Tibial nerve (tissue), 4 donors: ENCODE data around the gene LUC7L2. TPM values are rescaled to one million over a fixed set of nuclear protein-coding genes. Genes with fewer than 3 reads are reported as not detected.
"Not testable (repeated sequence)": the region's sequence is repeated elsewhere in the genome, so short reads cannot be mapped to it uniquely, and the experiment has no call there.

ENCODE experiments used
- DNase-seq, 2 donors: peaks; one replicate each; pipeline ENCODE4 v3.0.0-alpha.2; 2019; ENCODE audit warnings: low spot score in 2 of 2
- H3K27ac ChIP-seq, 4 donors: fragments of 200-600 bp; sonication (generic) in 3 of 4; one replicate each; pipeline ENCODE4 v1.5.1; 2017 to 2019; ENCODE audit warnings: mild to moderate bottlenecking in 1 of 4
- H3K27me3 ChIP-seq, 2 donors: fragments of 200-600 bp; sonication (generic) in 1 of 2; one replicate each; pipeline versions ENCODE4 v1.5.1 to v1.6.0; 2017 to 2019
- H3K36me3 ChIP-seq, 3 donors: fragments of 200-600 bp; sonication (generic); one replicate each; pipeline ENCODE4 v1.5.1; 2018 to 2019
- H3K4me1 ChIP-seq, 4 donors: fragments of 200-600 bp; sonication (generic) in 3 of 4; one replicate each; pipeline ENCODE4 v1.5.1; 2017 to 2019
- H3K4me3 ChIP-seq, 4 donors: fragments of 200-600 bp; sonication (generic) in 3 of 4; one replicate each; pipeline ENCODE4 v1.5.1; 2017 to 2019; ENCODE audit warnings: mild to moderate bottlenecking in 1 of 4, moderate library complexity in 1 of 4
- H3K9me3 ChIP-seq, 4 donors: fragments of 200-600 bp; sonication (generic) in 3 of 4; one replicate each; pipeline ENCODE4 v1.5.1; 2017 to 2019
- EP300 ChIP-seq, 2 donors: sonication (generic); formaldehyde crosslinking; IDR thresholded peaks; one replicate each; pipeline ENCODE4 v1.6.1; 2017; ENCODE audit warnings: antibody characterized with exemption in 2 of 2, mild to moderate bottlenecking in 1 of 2
- POLR2A ChIP-seq, 2 donors: fragments of 450-650 bp; IDR thresholded peaks; one replicate each; pipeline ENCODE4 v1.6.1; 2017; ENCODE audit warnings: antibody characterized with exemption in 2 of 2, mild to moderate bottlenecking in 2 of 2, moderate library complexity in 2 of 2
- WGBS, 2 donors: methylation state at CpG; one replicate each; pipeline ENCODE4 v1.1.5; 2018; 5-methylcytosine and 5-hydroxymethylcytosine counted together
- total RNA-seq, 4 donors: library from RNA; depleted of rRNA; stranded (reverse); fragments of >200 nt; gene quantifications; one replicate each; pipeline ENCODE4 v1.1.0, GENCODE V29; 2016
- TF ChIP-seq, protein P1 (sequence below), 5 experiments: fragments of 200-600 bp in 3 of 5; fragments of 450-650 bp in 2 of 5; sonication (generic) in 3 of 5; IDR thresholded peaks; one replicate each; pipeline ENCODE4 v1.5.1; 2016 to 2019; ENCODE audit warnings: antibody characterized with exemption in 5 of 5, mild to moderate bottlenecking in 3 of 5, moderate library complexity in 2 of 5

LUC7L2 gene
- total RNA-seq, 4 donors from 2014 or later, result 76.2 to 107 (median 102) TPM

DNA sequence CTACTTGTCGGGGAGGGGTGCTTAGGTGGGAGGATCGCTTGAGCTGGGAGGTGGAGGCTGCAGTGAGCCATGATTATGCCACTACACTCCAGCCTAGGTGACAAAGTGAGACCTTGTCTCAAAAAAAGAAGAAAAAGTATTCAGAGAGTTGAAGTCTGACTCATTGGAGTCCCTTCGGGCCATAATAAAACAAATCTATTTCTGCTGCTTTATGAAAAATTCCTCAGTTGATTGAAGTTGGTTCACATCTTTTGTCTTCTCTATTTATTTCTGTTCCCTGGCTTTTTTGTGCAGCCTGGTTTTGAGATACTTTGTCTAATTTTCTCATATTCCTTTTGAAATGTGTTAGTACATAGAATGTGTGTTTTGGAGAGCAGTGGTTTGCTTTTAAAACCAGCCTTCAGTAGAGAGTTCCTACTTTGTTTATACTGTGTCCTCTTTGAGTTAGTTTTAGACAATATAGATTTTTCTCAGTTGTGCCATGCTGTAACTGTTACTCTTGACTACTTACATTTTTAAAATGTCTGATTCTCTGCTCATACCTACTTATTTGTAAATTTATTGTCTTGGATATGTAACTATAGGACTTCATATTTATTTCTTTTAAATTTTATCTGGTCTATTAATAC is 36.7 kb downstream of the LUC7L2 start:
- no peaks in the 10 kb centered on the region for H3K9me3 ChIP-seq
- H3K4me1 ChIP-seq, result peaks cover 0 to 24% (median 9%) of the 10 kb centered on the region in 4 donors
- peaks cover 0 to 55% (median 0%) of the 10 kb centered on the region in 3 donors for H3K36me3 ChIP-seq
- no peak overlapping the region for H3K27ac ChIP-seq
- TF ChIP-seq EP300 (IDR thresholded peaks at IDR 0.05) (no peak), POLR2A (IDR thresholded peaks at IDR 0.05) (no peak)
- TF ChIP-seq, protein P1, sequence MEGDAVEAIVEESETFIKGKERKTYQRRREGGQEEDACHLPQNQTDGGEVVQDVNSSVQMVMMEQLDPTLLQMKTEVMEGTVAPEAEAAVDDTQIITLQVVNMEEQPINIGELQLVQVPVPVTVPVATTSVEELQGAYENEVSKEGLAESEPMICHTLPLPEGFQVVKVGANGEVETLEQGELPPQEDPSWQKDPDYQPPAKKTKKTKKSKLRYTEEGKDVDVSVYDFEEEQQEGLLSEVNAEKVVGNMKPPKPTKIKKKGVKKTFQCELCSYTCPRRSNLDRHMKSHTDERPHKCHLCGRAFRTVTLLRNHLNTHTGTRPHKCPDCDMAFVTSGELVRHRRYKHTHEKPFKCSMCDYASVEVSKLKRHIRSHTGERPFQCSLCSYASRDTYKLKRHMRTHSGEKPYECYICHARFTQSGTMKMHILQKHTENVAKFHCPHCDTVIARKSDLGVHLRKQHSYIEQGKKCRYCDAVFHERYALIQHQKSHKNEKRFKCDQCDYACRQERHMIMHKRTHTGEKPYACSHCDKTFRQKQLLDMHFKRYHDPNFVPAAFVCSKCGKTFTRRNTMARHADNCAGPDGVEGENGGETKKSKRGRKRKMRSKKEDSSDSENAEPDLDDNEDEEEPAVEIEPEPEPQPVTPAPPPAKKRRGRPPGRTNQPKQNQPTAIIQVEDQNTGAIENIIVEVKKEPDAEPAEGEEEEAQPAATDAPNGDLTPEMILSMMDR (IDR thresholded peaks at IDR 0.05), result no peak
- no peak for DNase-seq
- H3K4me3 ChIP-seq, result no peak overlapping the region
- 75 to 76% methylated on average over 3 of the region's 3 CpGs for WGBS, 2 donors
- H3K27me3 ChIP-seq, result no peaks in the 10 kb centered on the region

DNA sequence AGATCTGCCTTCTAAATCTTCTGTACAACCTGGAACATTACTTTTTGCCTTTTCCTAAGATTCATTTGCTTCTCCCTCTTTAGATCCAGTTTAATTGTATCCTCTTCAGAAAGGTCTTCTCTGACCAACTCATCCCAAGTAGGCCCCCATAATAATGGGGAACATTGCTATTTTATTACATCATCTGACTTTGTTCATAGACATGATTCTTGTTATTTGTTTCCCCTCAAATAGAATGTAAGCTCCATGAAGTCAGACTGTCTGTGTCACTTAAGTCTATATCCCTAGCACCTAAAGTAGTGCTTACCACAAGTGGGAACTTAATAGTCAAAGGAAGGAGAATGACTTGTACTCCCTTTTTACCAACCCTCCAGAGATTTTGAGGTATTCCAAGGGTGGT is 37.5 kb downstream of the LUC7L2 start:
- Histone ChIP-seq H3K4me3 (no peak overlapping the region), H3K27ac (no peak overlapping the region), H3K9me3 (no peaks in the 10 kb centered on the region), H3K36me3 (peaks cover 0 to 60% (median 2%) of the 10 kb centered on the region in 3 donors), H3K4me1 (peaks cover 0 to 24% (median 9%) of the 10 kb centered on the region in 4 donors), H3K27me3 (no peaks in the 10 kb centered on the region)
- DNase-seq, result no peak
- TF ChIP-seq EP300 (IDR thresholded peaks at IDR 0.05), result no peak
- TF ChIP-seq, protein P1 (IDR thresholded peaks at IDR 0.05), result no peak
- TF ChIP-seq POLR2A (IDR thresholded peaks at IDR 0.05), result no peak

DNA sequence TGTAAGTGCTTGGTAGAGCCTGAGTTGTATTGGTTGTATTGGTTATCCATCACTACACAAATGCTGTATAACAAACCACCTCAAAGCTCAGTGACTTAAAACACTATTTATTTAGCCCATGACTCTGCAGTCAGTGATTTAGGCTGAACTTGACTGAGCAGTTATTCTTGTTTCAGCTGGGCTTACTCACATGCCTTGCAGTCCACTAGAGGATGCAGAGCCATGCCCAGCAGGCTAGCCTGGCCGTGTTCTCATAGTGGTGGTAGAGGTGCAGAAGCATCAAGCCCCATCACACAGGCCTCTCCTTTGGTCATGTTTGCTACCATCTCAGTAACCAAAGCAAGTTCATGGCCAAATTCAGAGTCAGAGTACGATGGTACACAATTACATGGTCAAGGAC is 43.9 kb downstream of the LUC7L2 start:
- Histone ChIP-seq H3K9me3 (no peaks in the 10 kb centered on the region), H3K36me3 (peaks cover 10 to 93% (median 18%) of the 10 kb centered on the region in 3 donors), H3K27ac (no peak overlapping the region), H3K4me1 (no peaks in the 10 kb centered on the region), H3K4me3 (no peak overlapping the region), H3K27me3 (no peaks in the 10 kb centered on the region)
- DNase-seq, result no peak
- TF ChIP-seq, protein P1 (IDR thresholded peaks at IDR 0.05), result no peak
- TF ChIP-seq POLR2A (IDR thresholded peaks at IDR 0.05) (no peak), EP300 (IDR thresholded peaks at IDR 0.05) (no peak)
- WGBS, 2 donors, result 97 to 99% methylated on average over 2 of the region's 2 CpGs

DNA sequence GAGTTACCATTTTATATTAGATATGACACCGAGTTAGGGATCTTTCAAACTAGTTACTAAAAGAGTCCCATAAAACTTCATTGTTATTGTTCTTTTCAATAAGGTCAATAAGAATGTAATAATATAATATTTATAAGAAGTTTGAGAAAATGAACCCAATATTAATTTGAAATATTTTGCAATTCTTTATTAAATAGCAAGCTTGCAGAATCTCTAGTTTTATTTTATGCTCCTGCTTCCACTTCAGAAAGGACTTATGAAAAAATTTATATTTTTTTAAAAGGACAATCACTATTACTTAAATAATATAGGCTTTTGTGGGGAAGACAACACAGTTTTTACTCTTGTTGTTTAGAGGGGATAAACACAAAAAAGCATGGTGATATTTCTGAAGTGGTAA is 47.9 kb downstream of the LUC7L2 start:
- Histone ChIP-seq H3K27me3 (no peaks in the 10 kb centered on the region), H3K36me3 (peaks cover 8 to 94% (median 16%) of the 10 kb centered on the region in 3 donors), H3K4me1 (no peaks in the 10 kb centered on the region), H3K27ac (no peak overlapping the region), H3K4me3 (no peak overlapping the region), H3K9me3 (no peaks in the 10 kb centered on the region)
- no peak for DNase-seq
- no peak for TF ChIP-seq POLR2A (IDR thresholded peaks at IDR 0.05)
- no peak for TF ChIP-seq EP300 (IDR thresholded peaks at IDR 0.05)
- TF ChIP-seq, protein P1 (IDR thresholded peaks at IDR 0.05), result no peak
- WGBS, 2 donors, result 97% methylated on average over 1 of the region's 1 CpG

DNA sequence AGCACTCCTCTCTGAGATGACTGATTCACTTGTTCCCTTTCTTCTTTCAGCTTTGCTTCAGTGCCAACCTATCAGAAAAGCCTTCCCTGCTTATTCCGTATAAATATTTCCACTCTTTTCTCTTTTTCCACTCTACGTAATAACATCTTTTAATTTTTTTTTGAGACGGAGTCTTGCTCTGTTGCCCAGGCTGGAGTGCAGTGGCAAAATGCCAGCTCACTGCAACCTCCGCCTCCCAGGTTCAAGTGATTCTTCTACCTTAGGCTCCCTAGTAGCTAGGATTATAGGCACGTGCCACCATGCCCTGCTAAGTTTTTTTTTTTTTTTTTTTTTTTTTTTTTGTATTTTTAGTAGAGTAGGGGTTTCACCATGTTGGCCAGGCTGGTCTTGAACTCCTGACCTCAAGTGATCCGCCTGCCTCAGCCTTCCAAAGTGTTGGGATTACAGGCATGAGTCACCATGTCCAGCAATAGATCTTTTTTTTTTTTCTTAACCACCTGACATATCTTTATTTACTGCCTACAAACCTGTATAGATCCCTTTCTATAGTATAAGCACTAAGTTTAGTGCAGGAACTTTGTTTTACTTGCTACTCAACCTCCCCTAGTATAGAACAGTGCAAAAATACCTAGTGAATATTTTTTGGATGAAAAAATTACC is 55.2 kb downstream of the LUC7L2 start:
- H3K4me3 ChIP-seq, result not testable (repeated sequence)
- peaks cover 0 to 94% (median 0%) of the 10 kb centered on the region in 3 donors for H3K36me3 ChIP-seq
- WGBS, 2 donors, result 88 to 91% methylated on average over 6 of the region's 6 CpGs

More for the DNA sequence above, 55.2 kb downstream of the LUC7L2 start:
- DNase-seq, H3K27me3 ChIP-seq, H3K9me3 ChIP-seq, H3K27ac ChIP-seq, H3K4me1 ChIP-seq: not testable (repeated sequence)
